Measurements from ENCODE around the gene TNXB. TPM values are rescaled to one million over a fixed set of nuclear protein-coding genes. Genes with fewer than 3 reads are reported as not detected.
"Not testable (repeated sequence)": the region's sequence is repeated elsewhere in the genome, so short reads cannot be mapped to it uniquely, and the experiment has no call there.

Gene TNXB
- total RNA-seq, 1 donor from 2014 or later: 2.4 TPM

GRCh38 chr6:32039321-32040274, 69.5 kb downstream of the TNXB start:
- not testable (repeated sequence) for FAIRE-seq; H3K36me3 ChIP-seq (ENCODE audit: control insufficient read depth, insufficient read depth, low read length); H3K4me3 ChIP-seq (ENCODE audit: low read depth, low read length); H3K27me3 ChIP-seq (ENCODE audit: control insufficient read depth, insufficient read depth, low read length); DNase-seq (ENCODE audit: low read depth)

- H3K27me3 ChIP-seq (ENCODE audit: control insufficient read depth, insufficient read depth, low read length): not testable (repeated sequence)
Measured at GRCh38 chr6:32038878-32039277, 70.3 kb downstream of the TNXB start.

GRCh38 chr6:32037598-32038524, 71.3 kb downstream of the TNXB start, which contains the start of gene CYP21A2:
TSS of gene CYP21A2 (plus strand) at chr6:32038415. CDS start at chr6:32038423, 8 bp downstream.
- DNase-seq (ENCODE audit: low read depth); H3K4me3 ChIP-seq (ENCODE audit: low read depth, low read length); H3K27me3 ChIP-seq (ENCODE audit: control insufficient read depth, insufficient read depth, low read length); FAIRE-seq; H3K36me3 ChIP-seq (ENCODE audit: control insufficient read depth, insufficient read depth, low read length): not testable (repeated sequence)

More at GRCh38 chr6:32038878-32039277, 70.3 kb downstream of the TNXB start:
- FAIRE-seq; H3K4me3 ChIP-seq (ENCODE audit: low read depth, low read length); DNase-seq (ENCODE audit: low read depth); H3K36me3 ChIP-seq (ENCODE audit: control insufficient read depth, insufficient read depth, low read length): not testable (repeated sequence)

GRCh38 chr6:32037136-32037535, 72.0 kb downstream of the TNXB start:
- not testable (repeated sequence) for H3K4me3 ChIP-seq (ENCODE audit: low read depth, low read length); H3K36me3 ChIP-seq (ENCODE audit: control insufficient read depth, insufficient read depth, low read length); DNase-seq (ENCODE audit: low read depth); FAIRE-seq; H3K27me3 ChIP-seq (ENCODE audit: control insufficient read depth, insufficient read depth, low read length)

- not testable (repeated sequence) for H3K4me3 ChIP-seq (ENCODE audit: low read depth, low read length); FAIRE-seq; H3K36me3 ChIP-seq (ENCODE audit: control insufficient read depth, insufficient read depth, low read length); DNase-seq (ENCODE audit: low read depth); H3K27me3 ChIP-seq (ENCODE audit: control insufficient read depth, insufficient read depth, low read length)
Measured at GRCh38 chr6:32035283-32036013, 73.7 kb downstream of the TNXB start.

GRCh38 chr6:32029553-32029952, 79.6 kb downstream of the TNXB start:
- not testable (repeated sequence) for H3K36me3 ChIP-seq (ENCODE audit: control insufficient read depth, insufficient read depth, low read length); FAIRE-seq; DNase-seq (ENCODE audit: low read depth); H3K27me3 ChIP-seq (ENCODE audit: control insufficient read depth, insufficient read depth, low read length); H3K4me3 ChIP-seq (ENCODE audit: low read depth, low read length)

GRCh38 chr6:32028631-32029030, 80.5 kb downstream of the TNXB start:
- DNase-seq (ENCODE audit: low read depth); FAIRE-seq; H3K27me3 ChIP-seq (ENCODE audit: control insufficient read depth, insufficient read depth, low read length); H3K4me3 ChIP-seq (ENCODE audit: low read depth, low read length); H3K36me3 ChIP-seq (ENCODE audit: control insufficient read depth, insufficient read depth, low read length): not testable (repeated sequence)

- H3K36me3 ChIP-seq (ENCODE audit: control insufficient read depth, insufficient read depth, low read length); DNase-seq (ENCODE audit: low read depth); H3K27me3 ChIP-seq (ENCODE audit: control insufficient read depth, insufficient read depth, low read length); H3K4me3 ChIP-seq (ENCODE audit: low read depth, low read length); FAIRE-seq: not testable (repeated sequence)
Measured at GRCh38 chr6:32022100-32022499, 87.0 kb downstream of the TNXB start.

- DNase-seq (ENCODE audit: low read depth); H3K4me3 ChIP-seq (ENCODE audit: low read depth, low read length); FAIRE-seq; H3K36me3 ChIP-seq (ENCODE audit: control insufficient read depth, insufficient read depth, low read length); H3K27me3 ChIP-seq (ENCODE audit: control insufficient read depth, insufficient read depth, low read length): not testable (repeated sequence)
Measured at GRCh38 chr6:32014547-32014946, 94.6 kb downstream of the TNXB start, which contains the start of gene C4B. TSS of gene C4B (plus strand) at chr6:32014795. CDS start at chr6:32014846, 51 bp downstream.

- H3K27me3 ChIP-seq (ENCODE audit: control insufficient read depth, insufficient read depth, low read length); DNase-seq (ENCODE audit: low read depth); H3K4me3 ChIP-seq (ENCODE audit: low read depth, low read length); H3K36me3 ChIP-seq (ENCODE audit: control insufficient read depth, insufficient read depth, low read length); FAIRE-seq: not testable (repeated sequence)
Measured at GRCh38 chr6:32013738-32014137, 95.4 kb downstream of the TNXB start.

GRCh38 chr6:32012941-32013617, 96.1 kb downstream of the TNXB start:
- not testable (repeated sequence) for FAIRE-seq; H3K4me3 ChIP-seq (ENCODE audit: low read depth, low read length); H3K27me3 ChIP-seq (ENCODE audit: control insufficient read depth, insufficient read depth, low read length); H3K36me3 ChIP-seq (ENCODE audit: control insufficient read depth, insufficient read depth, low read length); DNase-seq (ENCODE audit: low read depth)

- not testable (repeated sequence) for FAIRE-seq; H3K27me3 ChIP-seq (ENCODE audit: control insufficient read depth, insufficient read depth, low read length); H3K4me3 ChIP-seq (ENCODE audit: low read depth, low read length); H3K36me3 ChIP-seq (ENCODE audit: control insufficient read depth, insufficient read depth, low read length); DNase-seq (ENCODE audit: low read depth)
Measured at GRCh38 chr6:32010856-32011530, 98.1 kb downstream of the TNXB start.
